T-cell (primary cell): ENCODE results near the gene TFF2. TPM values are rescaled to one million over a fixed set of nuclear protein-coding genes. Genes with fewer than 3 reads are reported as not detected.

ENCODE experiments used
- ATAC-seq, 4 experiments: fragments of 200-7000 bp in 3 of 4; fragments of 150-1000 bp in 1 of 4; cut with Tn5 transposase; replicated peaks in 1 of 4; 1 replicate in 3 of 4; 2 replicates in 1 of 4; pipeline ENCODE4 v1.10.0; 2021; ENCODE audit warnings: moderate library complexity in 3 of 4, mild to moderate bottlenecking in 2 of 4, moderate number of reproducible peaks in 1 of 4
- CTCF ChIA-PET, 2 donors: fragments of 300-600 bp; sonication (Branson Sonifier 250); formaldehyde crosslinking; loops; one replicate each; lab custom pipeline; 2022; ENCODE audit warnings: antibody characterized with exemption in 2 of 2; lab: Charles Lee
- POLR2A ChIA-PET, 2 donors: fragments of 300-600 bp; sonication (Branson Sonifier 250); formaldehyde crosslinking; loops; one replicate each; lab custom pipeline; 2022; ENCODE audit warnings: antibody characterized with exemption in 2 of 2; lab: Charles Lee
- DNase-seq, 35 experiments: peaks; one replicate each; pipeline versions ENCODE4 v3.0.0 to v3.0.0-alpha.2; 2013 to 2023
- H3K27ac ChIP-seq: one replicate; pipeline ENCODE4 v1.5.1; 2013; ENCODE audit warnings: low read length
- H3K27me3 ChIP-seq, 2 experiments: replicated peaks in 1 of 2; 1 replicate in 1 of 2; 2 replicates in 1 of 2; pipeline versions ENCODE4 v1.6.1 to v1.7.0; 2013; ENCODE audit warnings: low read length in 1 of 2, mixed read lengths in 1 of 2; ENCODE audit not compliant: control insufficient read depth in 2 of 2, insufficient read depth in 2 of 2; ENCODE audit errors: extremely low read depth in 1 of 2
- H3K36me3 ChIP-seq, 2 donors: 1 replicate in 1 of 2; 2 replicates in 1 of 2; pipeline versions ENCODE4 v1.6.1 to v1.7.0; 2013; ENCODE audit warnings: low read length in 1 of 2; ENCODE audit not compliant: control insufficient read depth in 2 of 2, insufficient read depth in 1 of 2; ENCODE audit errors: extremely low read depth in 1 of 2
- H3K4me1 ChIP-seq, 2 experiments: 1 replicate in 1 of 2; 2 replicates in 1 of 2; pipeline versions ENCODE4 v1.6.1 to v1.7.0; 2013; ENCODE audit warnings: low read length in 2 of 2, mixed read lengths in 1 of 2; ENCODE audit not compliant: insufficient read depth in 2 of 2, control insufficient read depth in 1 of 2; ENCODE audit errors: extremely low read depth in 1 of 2
- H3K4me3 ChIP-seq, 2 donors: 1 replicate in 1 of 2; 2 replicates in 1 of 2; pipeline versions ENCODE4 v1.5.1 to v1.7.0; 2013; ENCODE audit warnings: mild to moderate bottlenecking in 2 of 2, low read length in 1 of 2, moderate library complexity in 1 of 2; ENCODE audit not compliant: control insufficient read depth in 1 of 2; ENCODE audit errors: extremely low read depth in 1 of 2
- H3K9me3 ChIP-seq: 2 replicates; pipeline ENCODE4 v1.7.0; 2013
- H3K27ac Mint-ChIP-seq, 2 donors: one replicate each; pipeline ENCODE4 v1.8.0; 2020 to 2021; ENCODE audit warnings: mild to moderate bottlenecking in 2 of 2, mixed read lengths in 2 of 2
- H3K27me3 Mint-ChIP-seq, 2 donors: one replicate each; pipeline ENCODE4 v1.8.0; 2021 to 2022; ENCODE audit warnings: mixed read lengths in 2 of 2
- H3K36me3 Mint-ChIP-seq: one replicate; pipeline ENCODE4 v1.8.0; 2021; ENCODE audit warnings: mixed read lengths
- H3K4me1 Mint-ChIP-seq, 3 donors: one replicate each; pipeline ENCODE4 v1.8.0; 2020 to 2022; ENCODE audit warnings: mixed read lengths in 3 of 3, mild to moderate bottlenecking in 1 of 3
- H3K4me3 Mint-ChIP-seq, 3 donors: one replicate each; pipeline ENCODE4 v1.8.0; 2020 to 2022; ENCODE audit warnings: mild to moderate bottlenecking in 3 of 3, mixed read lengths in 3 of 3, moderate library complexity in 3 of 3
- H3K9me3 Mint-ChIP-seq, 3 donors: one replicate each; pipeline ENCODE4 v1.8.0; 2020 to 2022; ENCODE audit warnings: mixed read lengths in 3 of 3
- WGBS: methylation state at CpG from one replicate; pipeline ENCODE4 v1.1.5; 2013; ENCODE audit warnings: missing lambda C conversion rate; ENCODE audit not compliant: insufficient coverage; 5-methylcytosine and 5-hydroxymethylcytosine counted together
- total RNA-seq, 35 experiments: library from RNA in 6 of 35; stranded (reverse) in 6 of 35; fragments of 120-200 nt in 1 of 35; gene quantifications; one replicate each; pipeline versions ENCODE4 v1.2.1 to v1.2.4 and lab custom pipeline; 2013 to 2026

The TFF2 gene
- total RNA-seq, 5 donors from 2014 or later (not counting 1 experiment from before 2014, with no cell fraction given): 0.38 TPM; not detected in 4

GRCh38 chr21:42386034-42386591, 35.3 kb upstream of the TFF2 start:
- no peak overlapping the region for H3K27ac Mint-ChIP-seq

GRCh38 chr21:42385619-42386018, 34.8 kb upstream of the TFF2 start:
- 94% methylated on average over 3 of the region's 5 CpGs for WGBS
- ATAC-seq: no peak
- ChIA-PET CTCF (no interaction called here), POLR2A (no interaction called here)
- Histone ChIP-seq H3K27ac (no peak overlapping the region), H3K27me3 (peaks cover 0 to 4% of the 10 kb centered on the region in 2 experiments), H3K4me1 (peaks cover 29 to 38% of the 10 kb centered on the region in 2 experiments), H3K9me3 (no peaks in the 10 kb centered on the region), H3K4me3 (no peak overlapping the region), H3K36me3 (no peaks in the 10 kb centered on the region)
- peaks cover 30 to 64% (median 63%) of the 10 kb centered on the region in 3 donors for H3K4me1 Mint-ChIP-seq
- H3K4me3 Mint-ChIP-seq: no peak overlapping the region
- H3K36me3 Mint-ChIP-seq: peaks cover 8% of the 10 kb centered on the region
- H3K27ac Mint-ChIP-seq: peak overlapping the region in 1 of 2 donors; percentile 44
- H3K9me3 Mint-ChIP-seq: peaks cover 4 to 13% (median 8%) of the 10 kb centered on the region in 3 donors
- no peaks in the 10 kb centered on the region for H3K27me3 Mint-ChIP-seq
- DNase-seq: no peak

More at GRCh38 chr21:42386034-42386591, 35.3 kb upstream of the TFF2 start:
- ChIA-PET CTCF (interaction anchor here in 1 of 2 donors (0.7 kb wide), 1 partner anchor 275 kb away, joined by 3 read pairs; no protein-coding TSS in a partner anchor), POLR2A (no interaction called here)
- 96% methylated on average over 7 of the region's 11 CpGs for WGBS
- no peak overlapping the region for H3K27ac ChIP-seq
- peaks cover 4 to 13% (median 8%) of the 10 kb centered on the region in 3 donors for H3K9me3 Mint-ChIP-seq
- no peak for ATAC-seq
- peaks cover 8% of the 10 kb centered on the region for H3K36me3 Mint-ChIP-seq
- H3K4me1 Mint-ChIP-seq: peaks cover 33 to 69% (median 68%) of the 10 kb centered on the region in 3 donors
- H3K27me3 ChIP-seq: peaks cover 0 to 4% of the 10 kb centered on the region in 2 experiments
- no peak for DNase-seq
- no peak overlapping the region for H3K4me3 ChIP-seq
- H3K36me3 ChIP-seq: no peaks in the 10 kb centered on the region
- no peaks in the 10 kb centered on the region for H3K9me3 ChIP-seq
- no peak overlapping the region for H3K4me3 Mint-ChIP-seq
- H3K4me1 ChIP-seq: peaks cover 31 to 38% of the 10 kb centered on the region in 2 experiments
- H3K27me3 Mint-ChIP-seq: no peaks in the 10 kb centered on the region

GRCh38 chr21:42384989-42385388, 34.2 kb upstream of the TFF2 start:
- H3K4me1 Mint-ChIP-seq: peaks cover 25 to 59% (median 56%) of the 10 kb centered on the region in 3 donors

GRCh38 chr21:42384156-42384945, 33.6 kb upstream of the TFF2 start:
- peaks cover 8% of the 10 kb centered on the region for H3K36me3 Mint-ChIP-seq
- peaks cover 0 to 4% of the 10 kb centered on the region in 2 experiments for H3K27me3 ChIP-seq
- DNase-seq (no peak), ATAC-seq (no peak)
- peaks cover 4 to 13% (median 8%) of the 10 kb centered on the region in 3 donors for H3K9me3 Mint-ChIP-seq
- no peaks in the 10 kb centered on the region for H3K27me3 Mint-ChIP-seq
- H3K27ac ChIP-seq: no peak overlapping the region
- no peak overlapping the region for H3K4me3 ChIP-seq
- 97% methylated on average over 6 of the region's 8 CpGs for WGBS
- peaks cover 19 to 53% (median 50%) of the 10 kb centered on the region in 3 donors for H3K4me1 Mint-ChIP-seq
- no peaks in the 10 kb centered on the region for H3K9me3 ChIP-seq
- POLR2A ChIA-PET: no interaction called here
- H3K27ac Mint-ChIP-seq: peak overlapping the region in 1 of 2 donors; percentile 85
- H3K36me3 ChIP-seq: no peaks in the 10 kb centered on the region
- no peak overlapping the region for H3K4me3 Mint-ChIP-seq
- CTCF ChIA-PET: no interaction called here
- peaks cover 18 to 29% of the 10 kb centered on the region in 2 experiments for H3K4me1 ChIP-seq

More at GRCh38 chr21:42384989-42385388, 34.2 kb upstream of the TFF2 start:
- POLR2A ChIA-PET: no interaction called here
- CTCF ChIA-PET: no interaction called here
- Mint-ChIP-seq H3K27me3 (no peaks in the 10 kb centered on the region), H3K27ac (peak overlapping the region; percentile 36 to 85), H3K4me3 (peak overlapping the region in 1 of 3 donors; percentile 60), H3K36me3 (peaks cover 8% of the 10 kb centered on the region), H3K9me3 (peaks cover 4 to 13% (median 8%) of the 10 kb centered on the region in 3 donors)
- Histone ChIP-seq H3K27me3 (peaks cover 0 to 4% of the 10 kb centered on the region in 2 experiments), H3K4me1 (peaks cover 24 to 36% of the 10 kb centered on the region in 2 experiments), H3K4me3 (no peak overlapping the region), H3K36me3 (no peaks in the 10 kb centered on the region), H3K9me3 (no peaks in the 10 kb centered on the region), H3K27ac (no peak overlapping the region)
- 80% methylated on average over 1 of the region's 2 CpGs for whole genome bisulfite sequencing
- DNase-seq: no peak
- no peak for ATAC-seq

- no peak overlapping the region for H3K4me3 Mint-ChIP-seq
- POLR2A ChIA-PET: no interaction called here
- no peak overlapping the region for H3K27ac Mint-ChIP-seq
- 73% methylated on average over 2 of the region's 6 CpGs for WGBS
- DNase-seq: no peak
- no peak overlapping the region for H3K4me3 ChIP-seq
- peaks cover 11 to 43% (median 40%) of the 10 kb centered on the region in 3 donors for H3K4me1 Mint-ChIP-seq
- ATAC-seq: no peak
- peaks cover 17 to 20% of the 10 kb centered on the region in 2 experiments for H3K4me1 ChIP-seq
- no peaks in the 10 kb centered on the region for H3K36me3 ChIP-seq
- peaks cover 8% of the 10 kb centered on the region for H3K36me3 Mint-ChIP-seq
- H3K9me3 ChIP-seq: no peaks in the 10 kb centered on the region
- peaks cover 0 to 4% of the 10 kb centered on the region in 2 experiments for H3K27me3 ChIP-seq
- H3K9me3 Mint-ChIP-seq: peaks cover 4 to 13% (median 8%) of the 10 kb centered on the region in 3 donors
- no peaks in the 10 kb centered on the region for H3K27me3 Mint-ChIP-seq
- no peak overlapping the region for H3K27ac ChIP-seq
- CTCF ChIA-PET: no interaction called here
These were observed 32.5 kb upstream of the TFF2 start for GRCh38 chr21:42383331-42383730.

- DNase-seq: no peak
- Histone ChIP-seq H3K4me3 (no peak overlapping the region), H3K4me1 (peaks cover 17 to 20% of the 10 kb centered on the region in 2 experiments), H3K27me3 (peaks cover 0 to 4% of the 10 kb centered on the region in 2 experiments), H3K36me3 (no peaks in the 10 kb centered on the region), H3K27ac (no peak overlapping the region), H3K9me3 (no peaks in the 10 kb centered on the region)
- peaks cover 4 to 13% (median 8%) of the 10 kb centered on the region in 3 donors for H3K9me3 Mint-ChIP-seq
- H3K27me3 Mint-ChIP-seq: no peaks in the 10 kb centered on the region
- 95% methylated on average over 6 of the region's 6 CpGs for WGBS
- H3K4me1 Mint-ChIP-seq: peaks cover 11 to 39% (median 36%) of the 10 kb centered on the region in 3 donors
- ChIA-PET CTCF (interaction anchor here in 1 of 2 donors (1.1 kb wide), 1 partner anchor 12 kb away, joined by 15 read pairs; no protein-coding TSS in a partner anchor), POLR2A (no interaction called here)
- peaks cover 8% of the 10 kb centered on the region for H3K36me3 Mint-ChIP-seq
- no peak overlapping the region for H3K27ac Mint-ChIP-seq
- H3K4me3 Mint-ChIP-seq: no peak overlapping the region
- no peak for ATAC-seq
These were observed 32.1 kb upstream of the TFF2 start for GRCh38 chr21:42382915-42383314.
